B cell (primary cell): ENCODE measurements around the gene MYH7. TPM values are rescaled to one million over a fixed set of nuclear protein-coding genes. Genes with fewer than 3 reads are reported as not detected.

Experiments used
- ATAC-seq: fragments of 200-7000 bp; cut with Tn5 transposase; one replicate; pipeline ENCODE4 v1.10.0; 2021; ENCODE audit warnings: low read depth, mild to moderate bottlenecking, moderate number of reproducible peaks, moderate library complexity
- CTCF ChIA-PET: fragments of 350-600 bp; sonication (Branson Sonifier 250); formaldehyde crosslinking; loops from one replicate; lab custom pipeline; 2021; ENCODE audit warnings: antibody characterized with exemption, inconsistent platforms; lab: Charles Lee
- POLR2A ChIA-PET: fragments of 350-600 bp; sonication (Branson Sonifier 250); formaldehyde crosslinking; loops from one replicate; lab custom pipeline; 2021; ENCODE audit warnings: antibody characterized with exemption; lab: Charles Lee
- DNase-seq: peaks from one replicate; pipeline ENCODE4 v3.0.0; 2013
- H2AFZ ChIP-seq: 2 replicates; pipeline ENCODE4 v1.6.1; 2012; ENCODE audit warnings: mild to moderate bottlenecking, low read depth, low read length; ENCODE audit not compliant: insufficient read depth, poor library complexity, severe bottlenecking
- H3K27ac ChIP-seq, 2 donors: 1 replicate in 1 of 2; 2 replicates in 1 of 2; pipeline ENCODE4 v1.5.1; 2012 to 2013; ENCODE audit warnings: low read length in 2 of 2, mild to moderate bottlenecking in 2 of 2, moderate library complexity in 1 of 2
- H3K27me3 ChIP-seq, 4 experiments: fragments of 200-600 bp in 1 of 4; sonication (generic) in 1 of 4; replicated peaks in 1 of 4; 1 replicate in 2 of 4; 2 replicates in 2 of 4; pipeline versions ENCODE4 v1.6.1 to v1.7.0; 2013 to 2016; ENCODE audit warnings: low read length in 3 of 4, mild to moderate bottlenecking in 2 of 4, mixed read lengths in 1 of 4, moderate library complexity in 1 of 4; ENCODE audit not compliant: insufficient read depth in 4 of 4, control insufficient read depth in 3 of 4; ENCODE audit errors: control extremely low read depth in 1 of 4
- H3K36me3 ChIP-seq, 2 experiments: replicated peaks in 1 of 2; 1 replicate in 1 of 2; 2 replicates in 1 of 2; pipeline versions ENCODE4 v1.6.1 to v1.7.1; 2013; ENCODE audit warnings: low read length in 1 of 2; ENCODE audit not compliant: insufficient read depth in 2 of 2, control insufficient read depth in 1 of 2; ENCODE audit errors: control extremely low read depth in 1 of 2, extremely low read depth in 1 of 2
- H3K4me1 ChIP-seq, 2 donors: fragments of 200-600 bp in 1 of 2; sonication (generic) in 1 of 2; 1 replicate in 1 of 2; 2 replicates in 1 of 2; pipeline versions ENCODE4 v1.5.1 to v1.6.1; 2013 to 2017; ENCODE audit warnings: low read length in 2 of 2; ENCODE audit not compliant: control insufficient read depth in 2 of 2, insufficient read depth in 2 of 2
- H3K4me2 ChIP-seq: replicated peaks from 2 replicates; pipeline ENCODE3; 2012; ENCODE audit warnings: mild to moderate bottlenecking, low read depth, low read length; ENCODE audit not compliant: poor library complexity, severe bottlenecking
- H3K4me3 ChIP-seq, 5 experiments: fragments of 200-600 bp in 1 of 5; sonication (generic) in 1 of 5; 1 replicate in 3 of 5; 2 replicates in 2 of 5; pipeline versions ENCODE4 v1.5.1 to v1.7.0; 2011 to 2016; ENCODE audit warnings: low read length in 4 of 5, mild to moderate bottlenecking in 4 of 5, low read depth in 2 of 5, control low read depth in 1 of 5, moderate library complexity in 1 of 5; ENCODE audit not compliant: insufficient read depth in 1 of 5; ENCODE audit errors: control extremely low read depth in 1 of 5, extremely low read depth in 1 of 5
- H3K79me2 ChIP-seq: fragments of 200-600 bp; sonication (generic); one replicate; pipeline ENCODE4 v1.6.0; 2016; ENCODE audit warnings: low read length; ENCODE audit not compliant: control insufficient read depth, insufficient read depth
- H3K9ac ChIP-seq: fragments of 200-600 bp; sonication (generic); 2 replicates; pipeline ENCODE4 v1.6.1; 2017; ENCODE audit warnings: mild to moderate bottlenecking, low read length, moderate library complexity
- H3K9me3 ChIP-seq, 3 donors: one replicate each; pipeline versions ENCODE4 v1.6.1 to v1.7.1; 2013; ENCODE audit warnings: low read length in 2 of 3; ENCODE audit not compliant: control insufficient read depth in 2 of 3, insufficient read depth in 1 of 3; ENCODE audit errors: control extremely low read depth in 1 of 3
- H4K20me1 ChIP-seq: 2 replicates; pipeline ENCODE4 v1.6.0; 2012; ENCODE audit warnings: mild to moderate bottlenecking, low read length; ENCODE audit not compliant: insufficient read depth, control insufficient read depth, poor library complexity, severe bottlenecking
- H3K27ac Mint-ChIP-seq: one replicate; pipeline ENCODE4 v1.8.0; 2021; ENCODE audit warnings: mixed read lengths
- H3K27me3 Mint-ChIP-seq: one replicate; pipeline ENCODE4 v1.8.0; 2021; ENCODE audit warnings: mixed read lengths
- H3K4me1 Mint-ChIP-seq: one replicate; pipeline ENCODE4 v1.8.0; 2021; ENCODE audit warnings: mixed read lengths
- H3K4me3 Mint-ChIP-seq: one replicate; pipeline ENCODE4 v1.8.0; 2021; ENCODE audit warnings: mixed read lengths
- H3K9me3 Mint-ChIP-seq: one replicate; pipeline ENCODE4 v1.8.0; 2022; ENCODE audit warnings: mixed read lengths; ENCODE audit not compliant: insufficient read depth
- CTCF ChIP-seq: fragments of 200-600 bp; IDR thresholded peaks from one replicate; pipeline ENCODE4 v1.8.0; 2022; ENCODE audit warnings: antibody characterized with exemption, mild to moderate bottlenecking
- EZH2 ChIP-seq: IDR thresholded peaks from 2 replicates; pipeline ENCODE4 v1.6.1; 2012; ENCODE audit warnings: borderline replicate concordance, low read depth, mild to moderate bottlenecking, moderate library complexity, low read length; ENCODE audit not compliant: insufficient read depth, poor library complexity, severe bottlenecking
- WGBS: methylation state at CpG from one replicate; pipeline ENCODE4 v1.1.5; 2013; ENCODE audit warnings: missing lambda C conversion rate; ENCODE audit not compliant: insufficient coverage; 5-methylcytosine and 5-hydroxymethylcytosine counted together
- intact Hi-C: fragments of 100-400 bp; cut with micrococcal nuclease; formaldehyde crosslinking; loops from one replicate; pipeline ENCODE4 v1.10.0; 2022
- polyA plus RNA-seq: library from polyadenylated mRNA; depleted of rRNA; stranded (reverse); fragments of >200 nt; gene quantifications from 2 replicates; pipeline ENCODE4 v1.2.3, GENCODE V29; 2012
- total RNA-seq, 2 donors: library from RNA; stranded (reverse); fragments of 120-200 nt in 1 of 2; gene quantifications; 1 replicate in 1 of 2; 2 replicates in 1 of 2; pipeline versions ENCODE4 v1.2.3 to v1.2.4, GENCODE V29; 2013 to 2022

MYH7 gene
- total and polyA plus RNA-seq, 2 donors (not counting 1 experiment from before 2014, with no cell fraction given) = not detected

- Histone ChIP-seq H3K27me3 (peaks cover 0 to 7% (median 2%) of the 10 kb centered on the region in 4 experiments), H3K4me3 (no peak overlapping the region), H3K9ac (no peak overlapping the region), H3K27ac (no peak overlapping the region), H2AFZ (no peak overlapping the region), H3K36me3 (no peaks in the 10 kb centered on the region), H3K4me2 (no peak overlapping the region), H3K9me3 (no peaks in the 10 kb centered on the region), H3K79me2 (no peaks in the 10 kb centered on the region), H3K4me1 (no peaks in the 10 kb centered on the region), H4K20me1 (no peaks in the 10 kb centered on the region)
- ATAC-seq (no peak), DNase-seq (no peak)
- TF ChIP-seq CTCF = no peak
- no peak for TF ChIP-seq EZH2
- Mint-ChIP-seq H3K27ac (no peak overlapping the region), H3K9me3 (no peaks in the 10 kb centered on the region), H3K4me1 (no peaks in the 10 kb centered on the region), H3K27me3 (peaks cover 58% of the 10 kb centered on the region), H3K4me3 (no peak overlapping the region)
- intact Hi-C loops = no loop called here
- ChIA-PET POLR2A (no interaction called here), CTCF (no interaction called here)
- 95% methylated on average over 38 of the region's 39 CpGs for WGBS
Measured at GRCh38 chr14:23414906-23415820, 20.3 kb downstream of the MYH7 start.

- ATAC-seq (no peak), DNase-seq (no peak)
- H3K4me1 Mint-ChIP-seq = no peaks in the 10 kb centered on the region
- Histone ChIP-seq H4K20me1 (no peaks in the 10 kb centered on the region), H3K27me3 (peaks cover 0 to 7% (median 3%) of the 10 kb centered on the region in 4 experiments), H3K36me3 (no peaks in the 10 kb centered on the region), H3K4me3 (no peak overlapping the region), H3K27ac (no peak overlapping the region), H3K4me2 (no peak overlapping the region), H3K4me1 (no peaks in the 10 kb centered on the region), H3K9me3 (no peaks in the 10 kb centered on the region), H3K79me2 (no peaks in the 10 kb centered on the region), H2AFZ (no peak overlapping the region), H3K9ac (no peak overlapping the region)
- TF ChIP-seq CTCF = no peak
- no peak for TF ChIP-seq EZH2
- WGBS = 80% methylated on average over 3 of the region's 3 CpGs
- ChIA-PET CTCF (no interaction called here), POLR2A (no interaction called here)
- no peak overlapping the region for H3K27ac Mint-ChIP-seq
- peaks cover 58% of the 10 kb centered on the region for H3K27me3 Mint-ChIP-seq
- intact Hi-C loops = no loop called here
- no peaks in the 10 kb centered on the region for H3K9me3 Mint-ChIP-seq
- no peak overlapping the region for H3K4me3 Mint-ChIP-seq
Measured at GRCh38 chr14:23414254-23414653, 21.2 kb downstream of the MYH7 start.
